HepG2 (cell line): ENCODE results near the gene AARS1. TPM values are rescaled to one million over a fixed set of nuclear protein-coding genes. Genes with fewer than 3 reads are reported as not detected.
A peak's percentile ranks its signal among the peaks of the same experiment; 100 is the strongest.

Experiments used
- AGO1 ChIP-seq: fragments of 200-400 bp; formaldehyde crosslinking; IDR thresholded peaks from 2 replicates; pipeline ENCODE4 v1.6.1; 2017; ENCODE audit warnings: mild to moderate bottlenecking, low read depth, low read length, moderate library complexity; ENCODE audit not compliant: poor library complexity, severe bottlenecking
- FOXK1 ChIP-seq: sonication (generic); formaldehyde crosslinking; IDR thresholded peaks from 2 replicates; pipeline ENCODE4 v1.4.0; 2020; ENCODE audit warnings: low read depth, missing genetic modification reagents, borderline replicate concordance
- GPN1 ChIP-seq: sonication (generic); formaldehyde crosslinking; IDR thresholded peaks from 2 replicates; pipeline ENCODE4 v1.5.1; 2020; ENCODE audit warnings: missing genetic modification reagents, borderline replicate concordance
- HOXA3 ChIP-seq: sonication (generic); formaldehyde crosslinking; IDR thresholded peaks from 2 replicates; pipeline ENCODE4 v1.5.0; 2020; ENCODE audit warnings: missing genetic modification reagents
- IKZF4 ChIP-seq: sonication (generic); formaldehyde crosslinking; IDR thresholded peaks from 2 replicates; pipeline ENCODE4 v1.5.1; 2020; ENCODE audit warnings: borderline replicate concordance, mild to moderate bottlenecking, low read depth, missing genetic modification reagents; ENCODE audit errors: not compliant biosample characterization
- IRF2 ChIP-seq: IDR thresholded peaks from 2 replicates; pipeline ENCODE4 v1.6.1; 2018; ENCODE audit warnings: missing genetic modification reagents, missing compliant biosample characterization
- KDM1A ChIP-seq: IDR thresholded peaks from 2 replicates; pipeline ENCODE4 v1.6.1; 2016; ENCODE audit warnings: missing compliant biosample characterization
- KLF12 ChIP-seq: sonication (generic); formaldehyde crosslinking; IDR thresholded peaks from 2 replicates; pipeline ENCODE4 v1.4.0; 2020; ENCODE audit warnings: missing genetic modification reagents, borderline replicate concordance
- KLF9 ChIP-seq: IDR thresholded peaks from 2 replicates; pipeline ENCODE4 v1.6.1; 2016; ENCODE audit warnings: low read depth
- NFYB ChIP-seq: sonication (generic); formaldehyde crosslinking; IDR thresholded peaks from 2 replicates; pipeline ENCODE4 v1.4.0; 2020; ENCODE audit warnings: missing genetic modification reagents
- PRMT3 ChIP-seq: sonication (generic); formaldehyde crosslinking; IDR thresholded peaks from 2 replicates; pipeline ENCODE4 v1.8.1; 2022; ENCODE audit warnings: low read depth, mild to moderate bottlenecking, moderate library complexity, missing genetic modification reagents, borderline replicate concordance
- RBM39 ChIP-seq: fragments of 200-400 bp; formaldehyde crosslinking; IDR thresholded peaks from one replicate; pipeline ENCODE4 v1.6.1; 2018; ENCODE audit warnings: antibody characterized with exemption, mild to moderate bottlenecking, low read depth, low read length; ENCODE audit not compliant: poor library complexity, severe bottlenecking
- THYN1 ChIP-seq: sonication (generic); formaldehyde crosslinking; IDR thresholded peaks from 2 replicates; pipeline ENCODE4 v1.8.1; 2023; ENCODE audit warnings: low read depth, mild to moderate bottlenecking, moderate library complexity, missing genetic modification reagents, borderline replicate concordance
- ZBTB34 ChIP-seq: sonication (generic); formaldehyde crosslinking; IDR thresholded peaks from 2 replicates; pipeline ENCODE4 v1.8.0; 2022; ENCODE audit warnings: mild to moderate bottlenecking, missing genetic modification reagents
- ZMYM2 ChIP-seq: sonication (generic); formaldehyde crosslinking; IDR thresholded peaks from 2 replicates; pipeline ENCODE4 v1.8.0; 2022; ENCODE audit warnings: mild to moderate bottlenecking, missing genetic modification reagents
- ZNF101 ChIP-seq: sonication (generic); formaldehyde crosslinking; IDR thresholded peaks from 2 replicates; pipeline ENCODE4 v1.4.0; 2020; ENCODE audit warnings: mild to moderate bottlenecking, low read depth, missing genetic modification reagents, borderline replicate concordance
- ZNF230 ChIP-seq: sonication (generic); formaldehyde crosslinking; IDR thresholded peaks from 2 replicates; pipeline ENCODE4 v1.4.0; 2020; ENCODE audit warnings: mild to moderate bottlenecking, missing genetic modification reagents
- ZNF260 ChIP-seq: sonication (generic); formaldehyde crosslinking; IDR thresholded peaks from 2 replicates; pipeline ENCODE4 v1.4.0; 2020; ENCODE audit warnings: missing genetic modification reagents, low read depth, mild to moderate bottlenecking, borderline replicate concordance
- ZNF326 ChIP-seq: sonication (generic); formaldehyde crosslinking; IDR thresholded peaks from 2 replicates; pipeline ENCODE4 v1.4.0; 2020; ENCODE audit warnings: missing genetic modification reagents, borderline replicate concordance
- ZNF441 ChIP-seq: sonication (generic); formaldehyde crosslinking; IDR thresholded peaks from 2 replicates; pipeline ENCODE4 v1.7.0; 2021; ENCODE audit warnings: missing genetic modification reagents, borderline replicate concordance
- ZNF547 ChIP-seq: sonication (generic); formaldehyde crosslinking; IDR thresholded peaks from 2 replicates; pipeline ENCODE4 v1.5.1; 2020; ENCODE audit warnings: mild to moderate bottlenecking, missing genetic modification reagents
- ZNF766 ChIP-seq: sonication (generic); formaldehyde crosslinking; IDR thresholded peaks from 2 replicates; pipeline ENCODE4 v1.5.0; 2020; ENCODE audit warnings: missing genetic modification reagents, borderline replicate concordance
- ZNF768 ChIP-seq: sonication (generic); formaldehyde crosslinking; IDR thresholded peaks from 2 replicates; pipeline ENCODE4 v1.4.0; 2020; ENCODE audit warnings: missing genetic modification reagents
- ZSCAN31 ChIP-seq: sonication (generic); formaldehyde crosslinking; IDR thresholded peaks from 2 replicates; pipeline ENCODE4 v1.5.0; 2020; ENCODE audit warnings: low read depth, mild to moderate bottlenecking, missing genetic modification reagents
- polyA plus RNA-seq, 8 experiments: library from polyadenylated mRNA; depleted of rRNA in 3 of 8; stranded (reverse) in 7 of 8; unstranded in 1 of 8; fragments of >200 nt; fragmentation: Illumina TruSeq in 4 of 8; extraction: Trizol in 4 of 8; gene quantifications; 2 replicates each; pipeline versions ENCODE4 v1.2.1 to v1.2.3, GENCODE V29; 2011 to 2016; ENCODE audit warnings: low read depth in 4 of 8, missing spikeins in 1 of 8, mixed read lengths in 1 of 8; ENCODE audit not compliant: insufficient read depth in 1 of 8
- total RNA-seq, 5 experiments: library from RNA; depleted of rRNA; stranded (reverse); fragments of >200 nt; fragmentation: Illumina TruSeq; extraction: Trizol; gene quantifications; 2 replicates each; pipeline ENCODE4 v1.2.3, GENCODE V29; 2016; ENCODE audit warnings: low read depth in 1 of 5
- TF ChIP-seq, protein P1 (sequence below): IDR thresholded peaks from 2 replicates; pipeline ENCODE4 v1.6.1; 2016; ENCODE audit warnings: low read depth, control low read depth
- TF ChIP-seq, protein P2 (sequence below): fragments of 450-650 bp; IDR thresholded peaks from 2 replicates; pipeline ENCODE4 v1.6.1; 2016

Gene AARS1
- total and polyA plus RNA-seq, 2 of the 13 experiments (the other 11 are each of a cell fraction or from before 2014, with no cell fraction given) = 107 to 132 TPM

DNA sequence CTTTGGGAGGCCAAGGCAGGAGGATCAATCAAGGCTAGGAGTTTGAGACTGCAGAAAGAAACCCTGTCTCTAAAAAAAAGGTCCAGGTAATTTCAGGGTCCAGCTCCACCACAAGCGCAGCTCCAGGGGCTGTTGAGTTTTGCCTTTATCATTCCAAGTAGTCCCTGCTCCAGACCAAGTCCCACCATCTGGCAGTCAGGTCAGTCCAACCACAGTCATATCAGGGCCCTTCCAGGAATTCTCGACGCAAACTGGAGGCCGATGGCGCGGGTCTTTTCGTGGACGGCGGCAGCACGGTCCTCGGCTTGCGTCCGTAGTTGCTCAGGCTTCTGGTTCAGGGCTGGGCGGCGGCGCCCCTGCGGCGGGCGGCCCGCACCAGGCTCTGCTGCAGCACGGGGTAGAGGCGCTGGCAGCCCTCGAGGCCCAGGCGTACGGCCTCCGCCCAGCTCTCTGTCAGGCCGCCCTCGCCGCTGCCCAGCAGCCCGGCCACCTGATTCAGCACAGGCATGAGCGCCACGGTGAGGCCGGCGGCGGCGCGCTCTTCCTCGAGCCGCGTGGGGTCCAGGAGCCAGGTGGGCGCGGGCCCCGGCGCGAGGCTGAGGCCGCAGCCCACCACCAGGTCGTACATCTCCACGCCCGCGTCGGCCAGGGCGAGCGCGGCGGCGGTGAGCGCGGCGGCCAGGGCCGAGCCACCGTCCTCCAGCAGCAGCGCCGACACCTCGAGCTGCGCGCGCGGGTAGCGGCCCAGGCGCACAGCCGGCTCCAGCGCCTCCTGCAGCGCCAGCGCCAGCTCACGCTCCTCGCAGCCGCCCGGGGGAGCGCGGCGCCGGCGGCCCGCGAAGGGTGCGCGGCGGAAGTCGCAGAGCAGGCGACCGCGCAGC, 38.3 kb downstream of the AARS1 start (continued):
- TF ChIP-seq ZNF230 (peak; percentile 28; the same call in 1 of the 2 replicates), RBM39 (peak; percentile 26), ZNF260 (CRISPR knock-in tag) (0 out of 2 replicates have a peak, but pooled peaks have one; percentile 70), GPN1 (no peak), IRF2 (CRISPR knock-in tag) (no peak), ZMYM2 (CRISPR knock-in tag) (no peak), ZNF547 (CRISPR knock-in tag) (peak; percentile 68; the same call in 1 of the 2 replicates), ZNF766 (CRISPR knock-in tag) (no peak), HOXA3 (CRISPR knock-in tag) (peak; percentile 55), IKZF4 (no peak), THYN1 (no peak), ZSCAN31 (peak; percentile 43), PRMT3 (CRISPR knock-in tag) (peak; percentile 18; the same call in 1 of the 2 replicates), ZNF101 (no peak; the same call in 1 of the 2 replicates), NFYB (CRISPR knock-in tag) (no peak), FOXK1 (CRISPR knock-in tag) (no peak), KDM1A (no peak), ZNF326 (CRISPR knock-in tag) (no peak), ZBTB34 (CRISPR knock-in tag) (no peak), KLF12 (CRISPR knock-in tag) (no peak), AGO1 (no peak), ZNF768 (CRISPR knock-in tag) (peak; percentile 85), ZNF441 (CRISPR knock-in tag) (no peak), KLF9 (CRISPR knock-in tag) (no peak)
- TF ChIP-seq, protein P1, sequence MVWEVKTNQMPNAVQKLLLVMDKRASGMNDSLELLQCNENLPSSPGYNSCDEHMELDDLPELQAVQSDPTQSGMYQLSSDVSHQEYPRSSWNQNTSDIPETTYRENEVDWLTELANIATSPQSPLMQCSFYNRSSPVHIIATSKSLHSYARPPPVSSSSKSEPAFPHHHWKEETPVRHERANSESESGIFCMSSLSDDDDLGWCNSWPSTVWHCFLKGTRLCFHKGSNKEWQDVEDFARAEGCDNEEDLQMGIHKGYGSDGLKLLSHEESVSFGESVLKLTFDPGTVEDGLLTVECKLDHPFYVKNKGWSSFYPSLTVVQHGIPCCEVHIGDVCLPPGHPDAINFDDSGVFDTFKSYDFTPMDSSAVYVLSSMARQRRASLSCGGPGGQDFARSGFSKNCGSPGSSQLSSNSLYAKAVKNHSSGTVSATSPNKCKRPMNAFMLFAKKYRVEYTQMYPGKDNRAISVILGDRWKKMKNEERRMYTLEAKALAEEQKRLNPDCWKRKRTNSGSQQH (CRISPR knock-in tag) = no peak
- TF ChIP-seq, protein P2, sequence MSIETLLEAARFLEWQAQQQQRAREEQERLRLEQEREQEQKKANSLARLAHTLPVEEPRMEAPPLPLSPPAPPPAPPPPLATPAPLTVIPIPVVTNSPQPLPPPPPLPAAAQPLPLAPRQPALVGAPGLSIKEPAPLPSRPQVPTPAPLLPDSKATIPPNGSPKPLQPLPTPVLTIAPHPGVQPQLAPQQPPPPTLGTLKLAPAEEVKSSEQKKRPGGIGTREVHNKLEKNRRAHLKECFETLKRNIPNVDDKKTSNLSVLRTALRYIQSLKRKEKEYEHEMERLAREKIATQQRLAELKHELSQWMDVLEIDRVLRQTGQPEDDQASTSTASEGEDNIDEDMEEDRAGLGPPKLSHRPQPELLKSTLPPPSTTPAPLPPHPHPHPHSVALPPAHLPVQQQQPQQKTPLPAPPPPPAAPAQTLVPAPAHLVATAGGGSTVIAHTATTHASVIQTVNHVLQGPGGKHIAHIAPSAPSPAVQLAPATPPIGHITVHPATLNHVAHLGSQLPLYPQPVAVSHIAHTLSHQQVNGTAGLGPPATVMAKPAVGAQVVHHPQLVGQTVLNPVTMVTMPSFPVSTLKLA = no peak
